Osteoblast (primary cell): Measurements from ENCODE around the gene MT1HL1. TPM values are rescaled to one million over a fixed set of nuclear protein-coding genes. Genes with fewer than 3 reads are reported as not detected.

Source experiments
- DNase-seq: peaks from one replicate; pipeline ENCODE4 v3.0.0; 2011; ENCODE audit warnings: low spot score, mixed read lengths; ENCODE audit not compliant: insufficient read length; ENCODE audit errors: missing footprints
- H2AFZ ChIP-seq: 2 replicates; pipeline ENCODE4 v1.6.0; 2011; ENCODE audit warnings: mild to moderate bottlenecking, low read length
- H3K27ac ChIP-seq: 2 replicates; pipeline ENCODE4 v1.5.1; 2011; ENCODE audit warnings: mild to moderate bottlenecking, low read depth, low read length, moderate library complexity
- H3K27me3 ChIP-seq: 2 replicates; pipeline ENCODE4 v1.6.0; 2012; ENCODE audit warnings: mild to moderate bottlenecking, control low read depth, inconsistent platforms, low read length, moderate library complexity; ENCODE audit not compliant: insufficient read depth
- H3K36me3 ChIP-seq: 2 replicates; pipeline ENCODE4 v1.5.1; 2011; ENCODE audit warnings: mild to moderate bottlenecking, low read length, control low read depth, moderate library complexity; ENCODE audit not compliant: insufficient read depth
- H3K4me1 ChIP-seq: 2 replicates; pipeline ENCODE4 v1.5.1; 2011; ENCODE audit warnings: mild to moderate bottlenecking, low read length, control low read depth, moderate library complexity; ENCODE audit not compliant: insufficient read depth
- H3K4me2 ChIP-seq: 2 replicates; pipeline ENCODE4 v1.6.0; 2011; ENCODE audit warnings: mild to moderate bottlenecking, low read length; ENCODE audit not compliant: insufficient read depth
- H3K4me3 ChIP-seq: fragments of 200-600 bp; sonication (generic); 3 replicates; pipeline ENCODE4 v1.5.1; 2012; ENCODE audit warnings: mild to moderate bottlenecking, low read length, inconsistent platforms; ENCODE audit not compliant: insufficient read depth
- H3K79me2 ChIP-seq: 2 replicates; pipeline ENCODE4 v1.6.0; 2012; ENCODE audit warnings: mild to moderate bottlenecking, low read length, control low read depth, inconsistent platforms; ENCODE audit not compliant: insufficient read depth
- H3K9me3 ChIP-seq: 2 replicates; pipeline ENCODE4 v1.5.1; 2011; ENCODE audit warnings: low read depth, low read length, control low read depth
- H4K20me1 ChIP-seq: 2 replicates; pipeline ENCODE4 v1.6.0; 2012; ENCODE audit warnings: mild to moderate bottlenecking, low read length, control low read depth; ENCODE audit not compliant: insufficient read depth
- CTCF ChIP-seq: IDR thresholded peaks from 2 replicates; pipeline ENCODE4 v1.5.1; 2011; ENCODE audit warnings: mild to moderate bottlenecking, low read depth, low read length, moderate library complexity; ENCODE audit errors: extremely low read depth
- total RNA-seq: library from RNA; depleted of rRNA; stranded (reverse); fragments of >200 nt; gene quantifications from 2 replicates; pipeline ENCODE4 v1.2.3, GENCODE V29; 2012

The MT1HL1 gene
- total RNA-seq, 1 donor, result not detected

GRCh38 chr1:237018896-237019295, 14.7 kb upstream of the MT1HL1 start:
- Histone ChIP-seq H3K9me3 (no peaks in the 10 kb centered on the region), H4K20me1 (no peaks in the 10 kb centered on the region), H3K4me1 (no peaks in the 10 kb centered on the region), H3K27me3 (no peaks in the 10 kb centered on the region), H3K4me2 (no peak overlapping the region), H3K27ac (no peak overlapping the region), H3K36me3 (no peaks in the 10 kb centered on the region), H3K79me2 (no peaks in the 10 kb centered on the region), H3K4me3 (no peak overlapping the region), H2AFZ (no peak overlapping the region)
- DNase-seq, result no peak
- TF ChIP-seq CTCF, result no peak

GRCh38 chr1:237016626-237017025, 12.4 kb upstream of the MT1HL1 start:
- Histone ChIP-seq H3K27ac (no peak overlapping the region), H3K36me3 (no peaks in the 10 kb centered on the region), H3K9me3 (no peaks in the 10 kb centered on the region), H4K20me1 (no peaks in the 10 kb centered on the region), H3K4me1 (no peaks in the 10 kb centered on the region), H3K4me2 (no peak overlapping the region), H3K79me2 (no peaks in the 10 kb centered on the region), H3K4me3 (no peak overlapping the region), H2AFZ (no peak overlapping the region), H3K27me3 (no peaks in the 10 kb centered on the region)
- no peak for TF ChIP-seq CTCF
- no peak for DNase-seq

- Histone ChIP-seq H3K4me2 (no peak overlapping the region), H3K4me3 (no peak overlapping the region), H2AFZ (no peak overlapping the region), H3K27me3 (no peaks in the 10 kb centered on the region), H3K79me2 (no peaks in the 10 kb centered on the region), H3K4me1 (no peaks in the 10 kb centered on the region), H3K9me3 (no peaks in the 10 kb centered on the region), H4K20me1 (no peaks in the 10 kb centered on the region), H3K27ac (no peak overlapping the region), H3K36me3 (no peaks in the 10 kb centered on the region)
- no peak for TF ChIP-seq CTCF
- DNase-seq, result no peak
These were observed 9.4 kb upstream of the MT1HL1 start for GRCh38 chr1:237013608-237014007.

- H2AFZ ChIP-seq, result no peak overlapping the region
- no peak overlapping the region for H3K4me2 ChIP-seq
These were observed 8.6 kb upstream of the MT1HL1 start for GRCh38 chr1:237012788-237013383.

More at GRCh38 chr1:237012788-237013383, 8.6 kb upstream of the MT1HL1 start:
- no peaks in the 10 kb centered on the region for H3K4me1 ChIP-seq
- no peaks in the 10 kb centered on the region for H3K36me3 ChIP-seq
- H3K27me3 ChIP-seq, result no peaks in the 10 kb centered on the region
- H3K4me3 ChIP-seq, result no peak overlapping the region
- no peak for DNase-seq
- TF ChIP-seq CTCF, result no peak
- H3K79me2 ChIP-seq, result no peaks in the 10 kb centered on the region
- H3K9me3 ChIP-seq, result no peaks in the 10 kb centered on the region
- H4K20me1 ChIP-seq, result no peaks in the 10 kb centered on the region
- H3K27ac ChIP-seq, result no peak overlapping the region
